GM12878 (cell line): ENCODE data around the gene RAB2B. TPM values are rescaled to one million over a fixed set of nuclear protein-coding genes. Genes with fewer than 3 reads are reported as not detected.

Experiments
- ATAC-seq: fragments of 200-7000 bp; cut with Tn5 transposase; 3 replicates; pipeline ENCODE4 v1.9.1; 2020; ENCODE audit warnings: mild to moderate bottlenecking, moderate library complexity
- BruUV-seq: library from RNA; stranded (reverse); fragments of 400-500 nt; replicated peaks from 2 replicates; lab custom pipeline; 2021; lab: Mats Ljungman, UMichigan
- CTCF ChIA-PET: fragments of 300-600 bp; sonication (Branson Sonifier 250); formaldehyde crosslinking; extraction: SDS; loops from one replicate; lab custom pipeline; 2021; ENCODE audit warnings: inconsistent platforms; lab: Yijun Ruan, JAX
- POLR2A ChIA-PET: fragments of 350-600 bp; formaldehyde crosslinking; extraction: SDS; loops from one replicate; lab custom pipeline; 2021; ENCODE audit warnings: inconsistent platforms; lab: Charles Lee
- RAD21 ChIA-PET: fragments of 300-600 bp; sonication (Branson Sonifier 250); formaldehyde crosslinking; loops from one replicate; lab custom pipeline; 2023; ENCODE audit warnings: antibody characterized with exemption; ENCODE audit not compliant: unreplicated experiment; lab: Charles Lee
- SMC1A ChIA-PET: fragments of 300-600 bp; sonication (Branson Sonifier 250); formaldehyde crosslinking; loops from one replicate; lab custom pipeline; 2023; ENCODE audit not compliant: unreplicated experiment, uncharacterized antibody; lab: Charles Lee
- DNase-seq: peaks from one replicate; pipeline ENCODE4 v3.0.0-alpha.2; 2011; ENCODE audit warnings: low read depth, low spot score
- FAIRE-seq: peaks from 3 replicates; lab custom pipeline; 2011; peaks lifted over from hg19 to GRCh38; lab: Jason Lieb, UNC
- H2AFZ ChIP-seq: 2 replicates; pipeline ENCODE4 v1.6.0; 2011; ENCODE audit warnings: low read depth, low read length, control low read depth; ENCODE audit not compliant: control insufficient read depth
- H3K27ac ChIP-seq: 2 replicates; pipeline ENCODE4 v1.5.1; 2011; ENCODE audit warnings: control low read depth; ENCODE audit not compliant: control insufficient read depth, insufficient read depth
- H3K27me3 ChIP-seq, 2 experiments: replicated peaks in 1 of 2; 2 replicates each; pipeline versions ENCODE4 v1.6.0 to v1.6.1; 2011; ENCODE audit warnings: low read length in 1 of 2; ENCODE audit not compliant: control insufficient read depth in 2 of 2, insufficient read depth in 2 of 2
- H3K36me3 ChIP-seq, 2 experiments: 2 replicates each; pipeline ENCODE4 v1.5.1; 2011; ENCODE audit warnings: low read length in 1 of 2; ENCODE audit not compliant: control insufficient read depth in 2 of 2, insufficient read depth in 2 of 2
- H3K4me1 ChIP-seq: 2 replicates; pipeline ENCODE4 v1.6.1; 2011; ENCODE audit warnings: mild to moderate bottlenecking, low read length, moderate library complexity, mixed read lengths; ENCODE audit not compliant: control insufficient read depth, insufficient read depth
- H3K4me2 ChIP-seq: 2 replicates; pipeline ENCODE4 v1.6.0; 2011; ENCODE audit warnings: control low read depth; ENCODE audit not compliant: control insufficient read depth, insufficient read depth
- H3K4me3 ChIP-seq: fragments of 200-600 bp; sonication (generic); 2 replicates; pipeline ENCODE4 v1.5.1; 2016
- H3K79me2 ChIP-seq: 2 replicates; pipeline ENCODE4 v1.6.0; 2011; ENCODE audit warnings: low read length; ENCODE audit not compliant: control insufficient read depth, insufficient read depth
- H3K9ac ChIP-seq: 2 replicates; pipeline ENCODE4 v1.8.0; 2011; ENCODE audit warnings: low read length, control low read depth, mixed read lengths; ENCODE audit not compliant: control insufficient read depth, insufficient read depth
- H3K9me3 ChIP-seq: replicated peaks from 3 replicates; pipeline ENCODE4 v1.5.1; 2011; ENCODE audit warnings: mild to moderate bottlenecking, low read length; ENCODE audit not compliant: control insufficient read depth, insufficient read depth
- H4K20me1 ChIP-seq: 2 replicates; pipeline ENCODE4 v1.6.0; 2011; ENCODE audit not compliant: control insufficient read depth, insufficient read depth
- CEBPZ ChIP-seq: fragments of 150-350 bp; IDR thresholded peaks from 2 replicates; pipeline ENCODE4 v1.6.1; 2016; ENCODE audit warnings: low read depth, low read length
- EED ChIP-seq: sonication (generic); IDR thresholded peaks from 2 replicates; pipeline ENCODE4 v1.6.1; 2016; ENCODE audit warnings: antibody characterized with exemption, low read depth
- ELK1 ChIP-seq: IDR thresholded peaks from 2 replicates; pipeline ENCODE4 v1.6.1; 2012; ENCODE audit warnings: low read depth, low read length, improper control_type of control experiment
- HDGF ChIP-seq: fragments of 450-650 bp; IDR thresholded peaks from 2 replicates; pipeline ENCODE4 v1.6.1; 2016; ENCODE audit warnings: antibody characterized with exemption
- IKZF2 ChIP-seq, 2 experiments: fragments of 450-650 bp; IDR thresholded peaks; 2 replicates each; pipeline ENCODE4 v1.6.1; 2017; ENCODE audit warnings: mild to moderate bottlenecking in 2 of 2, moderate library complexity in 2 of 2
- MXI1 ChIP-seq: fragments of 150-350 bp; IDR thresholded peaks from 2 replicates; pipeline ENCODE4 v1.6.1; 2011; ENCODE audit warnings: low read depth, mild to moderate bottlenecking, inconsistent platforms, low read length, improper control_type of control experiment
- NFYB ChIP-seq: IDR thresholded peaks from 2 replicates; pipeline ENCODE4 v1.6.1; 2011; ENCODE audit warnings: low read depth, mild to moderate bottlenecking, low read length, improper control_type of control experiment, moderate library complexity; ENCODE audit not compliant: insufficient read depth
- PML ChIP-seq: IDR thresholded peaks from 2 replicates; pipeline ENCODE4 v1.6.1; 2012; ENCODE audit warnings: low read length, inconsistent platforms
- PRDM15 ChIP-seq: fragments of 450-650 bp; formaldehyde crosslinking; IDR thresholded peaks from 2 replicates; pipeline ENCODE4 v1.4.0; 2020; ENCODE audit warnings: mild to moderate bottlenecking, moderate library complexity
- SP1 ChIP-seq: IDR thresholded peaks from one replicate; pipeline ENCODE4 v1.6.1; 2011; ENCODE audit warnings: low read depth, low read length
- SUPT20H ChIP-seq: IDR thresholded peaks from 2 replicates; pipeline ENCODE4 v1.6.1; 2011; ENCODE audit warnings: low read depth, mild to moderate bottlenecking, low read length, moderate library complexity, borderline replicate concordance; ENCODE audit not compliant: control insufficient read depth
- TCF3 ChIP-seq: IDR thresholded peaks from 2 replicates; pipeline ENCODE4 v1.6.1; 2012; ENCODE audit warnings: low read depth, mild to moderate bottlenecking, low read length, borderline replicate concordance; ENCODE audit not compliant: insufficient read depth
- ZNF217 ChIP-seq: fragments of 450-650 bp; IDR thresholded peaks from 2 replicates; pipeline ENCODE4 v1.6.1; 2017; ENCODE audit warnings: antibody characterized with exemption, mild to moderate bottlenecking
- ZNF24 ChIP-seq: fragments of 450-650 bp; IDR thresholded peaks from 2 replicates; pipeline ENCODE4 v1.6.1; 2017; ENCODE audit warnings: antibody characterized with exemption, mild to moderate bottlenecking
- ZZZ3 ChIP-seq: IDR thresholded peaks from 2 replicates; pipeline ENCODE4 v1.6.1; 2011; ENCODE audit warnings: low read depth; ENCODE audit not compliant: control insufficient read depth, insufficient read length
- WGBS: methylation state at CpG from one replicate; pipeline ENCODE4 v1.1.6; 2016; ENCODE audit warnings: low lambda C conversion rate; ENCODE audit not compliant: insufficient replicate concordance, insufficient coverage; ENCODE audit errors: missing lambda C conversion rate; 5-methylcytosine and 5-hydroxymethylcytosine counted together
- in situ Hi-C: fragments of 300-500 bp; cut with MboI; formaldehyde crosslinking; loops from 9 replicates; pipeline ENCODE4 v1.14.3; 2018; ENCODE audit warnings: mixed read lengths
- intact Hi-C: fragments of 100-400 bp; cut with micrococcal nuclease; formaldehyde crosslinking; loops from one replicate; pipeline ENCODE4 v1.14.2; 2022; ENCODE audit not compliant: unreplicated experiment
- polyA plus RNA-seq, 11 experiments: library from polyadenylated mRNA; depleted of rRNA in 4 of 11; unstranded in 6 of 11; stranded (reverse) in 5 of 11; fragments of >200 nt; fragmentation: Nextera tagmentation in 4 of 11; fragmentation: Illumina TruSeq in 1 of 11; extraction: Ambion mirVana in 4 of 11; extraction: Trizol in 1 of 11; gene quantifications; 1 replicate in 1 of 11; 2 replicates in 10 of 11; pipeline versions ENCODE4 v1.2.1 to v1.2.3, GENCODE V29; 2011 to 2016; ENCODE audit warnings: inconsistent platforms in 2 of 11, missing spikeins in 2 of 11, low read depth in 1 of 11
- total RNA-seq, 4 experiments: library from RNA; depleted of rRNA in 3 of 4; stranded (reverse); fragments of >200 nt in 3 of 4; fragmentation: Illumina TruSeq in 1 of 4; extraction: Trizol in 1 of 4; gene quantifications; 2 replicates each; pipeline versions ENCODE4 v1.2.1 to v1.2.3, GENCODE V29; 2013 to 2021

RAB2B gene
- total and polyA plus RNA-seq, 10 of the 15 experiments (the other 5 are each of a cell fraction or from before 2014, with no cell fraction given) = 5.6 to 45.1 (median 12.5) TPM

GRCh38 chr14:21514341-21514740, 37.6 kb upstream of the RAB2B start:
- ChIA-PET RAD21 (interaction anchor here (0.7 kb wide), 1 partner anchor 16 kb away, joined by 4 read pairs; no protein-coding TSS in a partner anchor), CTCF (interaction anchor here (2.0 to 8.0 kb wide), 2 partner anchors 14 to 42 kb away, joined by 9 to 80 read pairs; no protein-coding TSS in a partner anchor), POLR2A (interaction anchor here (2.1 kb wide), 1 partner anchor 12 kb away, joined by 10 read pairs; the partner anchor contains the start of gene SALL2), SMC1A (interaction anchor here (0.9 to 8.8 kb wide), 4 partner anchors 13 to 27 kb away, joined by 3 to 48 read pairs (median 24); partner anchors contain the start of gene SALL2)
- ATAC-seq (no peak), FAIRE-seq (no peak), DNase-seq (no peak)
- intact Hi-C loops (no loop called here), in situ Hi-C loops (no loop called here)
- Histone ChIP-seq H3K4me1 (no peaks in the 10 kb centered on the region; the same call in 1 of the 2 replicates), H3K79me2 (peaks cover 18% of the 10 kb centered on the region), H3K36me3 (no peaks in the 10 kb centered on the region), H3K4me2 (no peak overlapping the region), H3K9ac (no peak overlapping the region), H3K4me3 (no peak overlapping the region), H3K9me3 (no peaks in the 10 kb centered on the region), H3K27me3 (no peaks in the 10 kb centered on the region), H4K20me1 (no peaks in the 10 kb centered on the region), H2AFZ (no peak overlapping the region), H3K27ac (no peak overlapping the region)
- 80% methylated on average over 1 of the region's 1 CpG for WGBS
- no TSS peak for BruUV-seq
- TF ChIP-seq SUPT20H (no peak), EED (no peak), NFYB (no peak), SP1 (no peak), HDGF (no peak), PRDM15 (CRISPR knock-in tag) (no peak), ZZZ3 (no peak), ZNF24 (no peak), ZNF217 (no peak), CEBPZ (no peak), PML (no peak), MXI1 (no peak), IKZF2 (IDR thresholded peaks at IDR 0.05) (no peak), ELK1 (no peak), TCF3 (no peak)
